Astrocyte (in vitro differentiated cells and primary cell): Measurements from ENCODE around the gene SYT8. TPM values are rescaled to one million over a fixed set of nuclear protein-coding genes. Genes with fewer than 3 reads are reported as not detected.

Experiments used
- DNase-seq: peaks from one replicate; pipeline ENCODE4 v3.0.0-alpha.2; 2010; ENCODE audit warnings: low read depth
- FAIRE-seq: peaks from 2 replicates; lab custom pipeline; 2011; peaks lifted over from hg19 to GRCh38; lab: Jason Lieb, UNC
- H2AFZ ChIP-seq: 2 replicates; pipeline ENCODE4 v1.6.0; 2012; ENCODE audit warnings: low read depth, low read length, inconsistent platforms
- H3K27ac ChIP-seq: 2 replicates; pipeline ENCODE4 v1.5.1; 2011; ENCODE audit warnings: low read depth, low read length, inconsistent platforms
- H3K27me3 ChIP-seq: 2 replicates; pipeline ENCODE4 v1.6.0; 2011; ENCODE audit warnings: low read length, inconsistent platforms; ENCODE audit not compliant: insufficient read depth
- H3K36me3 ChIP-seq: 2 replicates; pipeline ENCODE4 v1.5.1; 2011; ENCODE audit warnings: low read length, inconsistent platforms; ENCODE audit not compliant: insufficient read depth
- H3K4me1 ChIP-seq: 2 replicates; pipeline ENCODE4 v1.5.1; 2011; ENCODE audit warnings: low read length, inconsistent platforms; ENCODE audit not compliant: insufficient read depth
- H3K4me2 ChIP-seq: 2 replicates; pipeline ENCODE4 v1.6.0; 2012; ENCODE audit warnings: low read length, inconsistent platforms
- H3K4me3 ChIP-seq: 2 replicates; pipeline ENCODE4 v1.5.1; 2011; ENCODE audit warnings: low read depth, mild to moderate bottlenecking, low read length, inconsistent platforms; ENCODE audit not compliant: insufficient read depth
- H3K79me2 ChIP-seq: 2 replicates; pipeline ENCODE4 v1.6.0; 2012; ENCODE audit warnings: mild to moderate bottlenecking, low read length, inconsistent platforms; ENCODE audit not compliant: insufficient read depth
- H3K9ac ChIP-seq: 2 replicates; pipeline ENCODE4 v1.6.0; 2012; ENCODE audit warnings: mild to moderate bottlenecking, low read length, inconsistent platforms
- H3K9me3 ChIP-seq: 2 replicates; pipeline ENCODE4 v1.5.1; 2012; ENCODE audit warnings: low read depth, mild to moderate bottlenecking, low read length, inconsistent platforms; ENCODE audit not compliant: insufficient read depth
- H4K20me1 ChIP-seq: 2 replicates; pipeline ENCODE4 v1.6.0; 2012; ENCODE audit warnings: low read length, inconsistent platforms; ENCODE audit not compliant: insufficient read depth
- H3K27ac Mint-ChIP-seq: one replicate; pipeline ENCODE4 v1.8.0; 2021; ENCODE audit warnings: mild to moderate bottlenecking, mixed read lengths; ENCODE audit not compliant: unreplicated experiment
- H3K27me3 Mint-ChIP-seq: one replicate; pipeline ENCODE4 v1.8.0; 2021; ENCODE audit warnings: low read depth, mixed read lengths; ENCODE audit not compliant: unreplicated experiment
- H3K36me3 Mint-ChIP-seq: one replicate; pipeline ENCODE4 v1.8.0; 2021; ENCODE audit warnings: low read depth, mixed read lengths; ENCODE audit not compliant: unreplicated experiment
- H3K4me1 Mint-ChIP-seq: one replicate; pipeline ENCODE4 v1.8.0; 2021; ENCODE audit warnings: low read depth, mixed read lengths; ENCODE audit not compliant: unreplicated experiment
- H3K4me3 Mint-ChIP-seq: one replicate; pipeline ENCODE4 v1.8.0; 2021; ENCODE audit warnings: mild to moderate bottlenecking, moderate library complexity, mixed read lengths; ENCODE audit not compliant: unreplicated experiment
- H3K9me3 Mint-ChIP-seq: one replicate; pipeline ENCODE4 v1.8.0; 2021; ENCODE audit warnings: mild to moderate bottlenecking, mixed read lengths; ENCODE audit not compliant: unreplicated experiment
- CTCF ChIP-seq: IDR thresholded peaks from 2 replicates; pipeline ENCODE4 v1.5.1; 2011; ENCODE audit warnings: low read depth, mild to moderate bottlenecking, inconsistent platforms, low read length, moderate library complexity; ENCODE audit not compliant: insufficient read depth
- EZH2 ChIP-seq: IDR thresholded peaks from 2 replicates; pipeline ENCODE4 v1.6.1; 2012; ENCODE audit warnings: mild to moderate bottlenecking, low read length, inconsistent platforms; ENCODE audit not compliant: insufficient read depth
- total RNA-seq: library from RNA; stranded (reverse); gene quantifications from 2 replicates; pipeline ENCODE4 v1.2.1, GENCODE V29; 2021

Gene SYT8
- total RNA-seq, 1 donor from 2014 or later: 0.36 TPM

GRCh38 chr11:1821562-1821961, 13.2 kb upstream of the SYT8 start:
- H3K9ac ChIP-seq: no peak overlapping the region
- no peak overlapping the region for H3K4me2 ChIP-seq
- no peak overlapping the region for H3K4me3 ChIP-seq
- peaks cover 10% of the 10 kb centered on the region for H3K9me3 ChIP-seq
- peaks cover 4% of the 10 kb centered on the region for H3K4me1 ChIP-seq
- Mint-ChIP-seq H3K36me3 (peaks cover 1% of the 10 kb centered on the region), H3K4me3 (no peak overlapping the region), H3K4me1 (peaks cover 8% of the 10 kb centered on the region), H3K27ac (no peak overlapping the region), H3K9me3 (peaks cover 13% of the 10 kb centered on the region), H3K27me3 (peaks cover 26% of the 10 kb centered on the region)
- H3K79me2 ChIP-seq: no peaks in the 10 kb centered on the region
- H3K27me3 ChIP-seq: no peaks in the 10 kb centered on the region
- H3K27ac ChIP-seq: no peak overlapping the region
- H2AFZ ChIP-seq: no peak overlapping the region
- DNase-seq (no peak), FAIRE-seq (no peak)
- H4K20me1 ChIP-seq: no peaks in the 10 kb centered on the region
- H3K36me3 ChIP-seq: no peaks in the 10 kb centered on the region
- TF ChIP-seq CTCF (no peak), EZH2 (no peak)

- Mint-ChIP-seq H3K27ac (no peak overlapping the region), H3K27me3 (peaks cover 27% of the 10 kb centered on the region), H3K4me1 (peaks cover 17% of the 10 kb centered on the region), H3K9me3 (peaks cover 9% of the 10 kb centered on the region), H3K4me3 (no peak overlapping the region), H3K36me3 (peaks cover 2% of the 10 kb centered on the region)
- Histone ChIP-seq H3K4me3 (no peak overlapping the region), H3K4me1 (peaks cover 16% of the 10 kb centered on the region), H3K79me2 (no peaks in the 10 kb centered on the region), H2AFZ (no peak overlapping the region), H3K27me3 (no peaks in the 10 kb centered on the region), H3K36me3 (no peaks in the 10 kb centered on the region), H3K9ac (no peak overlapping the region), H3K27ac (no peak overlapping the region), H3K9me3 (peaks cover 10% of the 10 kb centered on the region), H4K20me1 (no peaks in the 10 kb centered on the region), H3K4me2 (no peak overlapping the region)
- TF ChIP-seq CTCF: no peak
- TF ChIP-seq EZH2: no peak
- FAIRE-seq (no peak), DNase-seq (no peak)
Observed at GRCh38 chr11:1822648-1823375, 12.0 kb upstream of the SYT8 start.
